Panc1 (cell line): ENCODE data around the gene CPOX. TPM values are rescaled to one million over a fixed set of nuclear protein-coding genes. Genes with fewer than 3 reads are reported as not detected.

Experiments
- ATAC-seq: fragments of 200-7000 bp; cut with Tn5 transposase; 2 replicates; pipeline ENCODE4 v1.9.1; 2020; ENCODE audit warnings: mild to moderate bottlenecking, moderate library complexity
- BruUV-seq: library from RNA; stranded (reverse); fragments of 400-500 nt; replicated peaks from 2 replicates; lab custom pipeline; 2021; lab: Mats Ljungman, UMichigan
- CTCF ChIA-PET: fragments of 300-600 bp; sonication (Branson Sonifier 250); formaldehyde crosslinking; loops from one replicate; lab custom pipeline; 2022; ENCODE audit warnings: antibody characterized with exemption; lab: Charles Lee
- POLR2A ChIA-PET: fragments of 300-600 bp; sonication (Branson Sonifier 250); formaldehyde crosslinking; loops from one replicate; lab custom pipeline; 2022; ENCODE audit warnings: antibody characterized with exemption; lab: Charles Lee
- DNase-seq: peaks from one replicate; pipeline ENCODE4 v3.0.0-alpha.2; 2010; ENCODE audit warnings: low read depth, low spot score
- H3K27ac ChIP-seq: 2 replicates; pipeline ENCODE4 v1.5.1; 2011; ENCODE audit warnings: mild to moderate bottlenecking, low read length, inconsistent platforms
- H3K27me3 ChIP-seq: fragments of 200-500 bp; sonication (Bioruptor generic); 2 replicates; pipeline ENCODE4 v1.6.0; 2014; ENCODE audit warnings: low read length, inconsistent platforms; ENCODE audit not compliant: control insufficient read depth, insufficient read depth
- H3K36me3 ChIP-seq: fragments of 200-500 bp; sonication (Bioruptor generic); 2 replicates; pipeline ENCODE4 v1.5.1; 2014; ENCODE audit warnings: inconsistent platforms, mild to moderate bottlenecking, low read length, moderate library complexity; ENCODE audit not compliant: control insufficient read depth, insufficient read depth
- H3K4me1 ChIP-seq: 2 replicates; pipeline ENCODE4 v1.5.1; 2011; ENCODE audit warnings: inconsistent platforms, mild to moderate bottlenecking, low read length, moderate library complexity; ENCODE audit not compliant: control insufficient read depth, insufficient read depth
- H3K4me3 ChIP-seq, 2 experiments: 2 replicates each; pipeline ENCODE4 v1.5.1; 2011 to 2012; ENCODE audit warnings: low read depth in 2 of 2, low read length in 2 of 2, mild to moderate bottlenecking in 2 of 2, inconsistent platforms in 1 of 2, moderate library complexity in 1 of 2
- H3K9me3 ChIP-seq: fragments of 200-500 bp; sonication (Bioruptor generic); 2 replicates; pipeline ENCODE4 v1.5.1; 2014; ENCODE audit warnings: low read depth, mild to moderate bottlenecking, inconsistent platforms, low read length, moderate library complexity; ENCODE audit not compliant: control insufficient read depth, insufficient read depth
- POLR2AphosphoS5 ChIP-seq: IDR thresholded peaks from 2 replicates; pipeline ENCODE4 v1.6.1; 2012; ENCODE audit warnings: mild to moderate bottlenecking, low read depth, low read length, moderate library complexity
- SIN3A ChIP-seq: IDR thresholded peaks from 2 replicates; pipeline ENCODE4 v1.6.1; 2012; ENCODE audit warnings: low read depth, mild to moderate bottlenecking, low read length, moderate library complexity, borderline replicate concordance; ENCODE audit not compliant: insufficient read depth
- TCF7L2 ChIP-seq: IDR thresholded peaks from 2 replicates; pipeline ENCODE4 v1.6.1; 2011; ENCODE audit warnings: mild to moderate bottlenecking, low read depth, low read length, inconsistent platforms
- in situ Hi-C: cut with HindIII; loops from 2 replicates; pipeline ENCODE4 v1.10.0; 2016; ENCODE audit warnings: low sequenced_read_pairs, low pct_unique_long_range_greater_than_20kb
- intact Hi-C: fragments of 100-400 bp; cut with micrococcal nuclease; formaldehyde crosslinking; loops from one replicate; pipeline ENCODE4 v1.10.0; 2022; ENCODE audit not compliant: unreplicated experiment
- total RNA-seq: library from RNA; stranded (reverse); gene quantifications from one replicate; pipeline ENCODE4 v1.2.1, GENCODE V29; 2021; ENCODE audit not compliant: unreplicated experiment
- TF ChIP-seq, protein P1 (sequence below), 2 experiments: IDR thresholded peaks; 2 replicates each; pipeline ENCODE4 v1.6.1; 2011 to 2012; ENCODE audit warnings: low read depth in 2 of 2, control low read depth in 1 of 2, low read length in 1 of 2, mild to moderate bottlenecking in 1 of 2, moderate library complexity in 1 of 2; ENCODE audit not compliant: insufficient read depth in 1 of 2
- TF ChIP-seq, protein P2 (sequence below): fragments of 450-650 bp; IDR thresholded peaks from 2 replicates; pipeline ENCODE4 v1.5.1; 2017; ENCODE audit warnings: mild to moderate bottlenecking

Gene CPOX
- total RNA-seq, 1 experiment from 2014 or later, result 14.7 TPM

DNA sequence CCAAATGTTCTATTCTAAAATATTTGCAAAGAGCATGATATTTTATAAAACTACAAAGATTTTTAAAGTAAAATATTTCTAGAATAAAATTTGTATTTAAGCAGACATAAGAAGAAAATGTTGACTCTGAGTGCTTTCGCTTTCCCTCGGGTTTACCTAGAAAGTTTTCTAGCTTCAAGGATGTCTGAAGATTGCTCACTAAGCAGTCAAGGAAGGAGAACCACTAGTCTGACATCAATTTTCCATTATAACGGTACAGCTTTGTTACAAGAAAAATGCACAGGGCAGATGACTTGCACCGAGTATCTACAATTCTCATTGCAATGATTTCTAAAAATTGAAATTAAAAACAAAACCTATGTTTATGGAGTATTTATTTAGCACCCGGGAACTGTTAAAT, 47.5 kb downstream of the CPOX start:
- no peaks in the 10 kb centered on the region for H3K4me1 ChIP-seq
- POLR2A ChIA-PET, result no interaction called here
- no peaks in the 10 kb centered on the region for H3K36me3 ChIP-seq

DNA sequence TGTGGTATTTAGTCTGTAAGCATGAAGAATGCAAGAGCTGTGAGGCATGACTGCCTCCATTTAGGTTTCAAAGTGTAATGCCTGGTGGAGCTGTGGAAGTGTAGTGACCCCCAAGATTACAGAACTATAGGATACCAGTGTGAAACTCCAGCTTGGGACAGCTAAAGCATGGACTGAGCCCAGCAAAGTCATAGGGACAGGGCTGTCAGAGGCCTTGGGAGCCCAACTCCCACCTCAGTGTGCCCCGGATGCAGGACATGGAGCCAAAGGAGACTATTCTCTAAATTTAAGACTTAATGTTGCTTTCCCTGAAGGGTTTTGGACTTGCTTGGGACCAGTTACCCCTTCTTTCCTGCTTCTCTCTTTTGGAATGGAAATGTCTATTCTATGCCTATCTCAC, 50.8 kb downstream of the CPOX start:
- BruUV-seq, result no TSS peak
- Histone ChIP-seq H3K27me3 (peaks cover 16% of the 10 kb centered on the region), H3K4me3 (no peak overlapping the region), H3K27ac (no peak overlapping the region), H3K9me3 (no peaks in the 10 kb centered on the region), H3K36me3 (no peaks in the 10 kb centered on the region), H3K4me1 (no peaks in the 10 kb centered on the region)
- ChIA-PET POLR2A (no interaction called here), CTCF (no interaction called here)
- DNase-seq (no peak), ATAC-seq (no peak)
- in situ Hi-C loops, result no loop called here
- TF ChIP-seq, protein P1, sequence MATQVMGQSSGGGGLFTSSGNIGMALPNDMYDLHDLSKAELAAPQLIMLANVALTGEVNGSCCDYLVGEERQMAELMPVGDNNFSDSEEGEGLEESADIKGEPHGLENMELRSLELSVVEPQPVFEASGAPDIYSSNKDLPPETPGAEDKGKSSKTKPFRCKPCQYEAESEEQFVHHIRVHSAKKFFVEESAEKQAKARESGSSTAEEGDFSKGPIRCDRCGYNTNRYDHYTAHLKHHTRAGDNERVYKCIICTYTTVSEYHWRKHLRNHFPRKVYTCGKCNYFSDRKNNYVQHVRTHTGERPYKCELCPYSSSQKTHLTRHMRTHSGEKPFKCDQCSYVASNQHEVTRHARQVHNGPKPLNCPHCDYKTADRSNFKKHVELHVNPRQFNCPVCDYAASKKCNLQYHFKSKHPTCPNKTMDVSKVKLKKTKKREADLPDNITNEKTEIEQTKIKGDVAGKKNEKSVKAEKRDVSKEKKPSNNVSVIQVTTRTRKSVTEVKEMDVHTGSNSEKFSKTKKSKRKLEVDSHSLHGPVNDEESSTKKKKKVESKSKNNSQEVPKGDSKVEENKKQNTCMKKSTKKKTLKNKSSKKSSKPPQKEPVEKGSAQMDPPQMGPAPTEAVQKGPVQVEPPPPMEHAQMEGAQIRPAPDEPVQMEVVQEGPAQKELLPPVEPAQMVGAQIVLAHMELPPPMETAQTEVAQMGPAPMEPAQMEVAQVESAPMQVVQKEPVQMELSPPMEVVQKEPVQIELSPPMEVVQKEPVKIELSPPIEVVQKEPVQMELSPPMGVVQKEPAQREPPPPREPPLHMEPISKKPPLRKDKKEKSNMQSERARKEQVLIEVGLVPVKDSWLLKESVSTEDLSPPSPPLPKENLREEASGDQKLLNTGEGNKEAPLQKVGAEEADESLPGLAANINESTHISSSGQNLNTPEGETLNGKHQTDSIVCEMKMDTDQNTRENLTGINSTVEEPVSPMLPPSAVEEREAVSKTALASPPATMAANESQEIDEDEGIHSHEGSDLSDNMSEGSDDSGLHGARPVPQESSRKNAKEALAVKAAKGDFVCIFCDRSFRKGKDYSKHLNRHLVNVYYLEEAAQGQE (IDR thresholded peaks at IDR 0.05; ENCODE audit: insufficient read depth in 1 of 2, low read depth in 2 of 2, low read length in 1 of 2), result no peak
- TF ChIP-seq, protein P2, sequence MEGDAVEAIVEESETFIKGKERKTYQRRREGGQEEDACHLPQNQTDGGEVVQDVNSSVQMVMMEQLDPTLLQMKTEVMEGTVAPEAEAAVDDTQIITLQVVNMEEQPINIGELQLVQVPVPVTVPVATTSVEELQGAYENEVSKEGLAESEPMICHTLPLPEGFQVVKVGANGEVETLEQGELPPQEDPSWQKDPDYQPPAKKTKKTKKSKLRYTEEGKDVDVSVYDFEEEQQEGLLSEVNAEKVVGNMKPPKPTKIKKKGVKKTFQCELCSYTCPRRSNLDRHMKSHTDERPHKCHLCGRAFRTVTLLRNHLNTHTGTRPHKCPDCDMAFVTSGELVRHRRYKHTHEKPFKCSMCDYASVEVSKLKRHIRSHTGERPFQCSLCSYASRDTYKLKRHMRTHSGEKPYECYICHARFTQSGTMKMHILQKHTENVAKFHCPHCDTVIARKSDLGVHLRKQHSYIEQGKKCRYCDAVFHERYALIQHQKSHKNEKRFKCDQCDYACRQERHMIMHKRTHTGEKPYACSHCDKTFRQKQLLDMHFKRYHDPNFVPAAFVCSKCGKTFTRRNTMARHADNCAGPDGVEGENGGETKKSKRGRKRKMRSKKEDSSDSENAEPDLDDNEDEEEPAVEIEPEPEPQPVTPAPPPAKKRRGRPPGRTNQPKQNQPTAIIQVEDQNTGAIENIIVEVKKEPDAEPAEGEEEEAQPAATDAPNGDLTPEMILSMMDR, result no peak
- TF ChIP-seq SIN3A, result no peak
- no peak for TF ChIP-seq TCF7L2
- TF ChIP-seq POLR2AphosphoS5, result no peak
- intact Hi-C loops, result no loop called here

More for the DNA sequence above, 47.5 kb downstream of the CPOX start:
- in situ Hi-C loops (no loop called here), intact Hi-C loops (no loop called here)
- ATAC-seq (no peak), DNase-seq (no peak)
- CTCF ChIA-PET, result no interaction called here
- Histone ChIP-seq H3K9me3 (no peaks in the 10 kb centered on the region), H3K4me3 (no peak overlapping the region), H3K27me3 (peaks cover 30% of the 10 kb centered on the region), H3K27ac (no peak overlapping the region)
- no peak for TF ChIP-seq POLR2AphosphoS5
- TF ChIP-seq, protein P2, result no peak
- TF ChIP-seq, protein P1 (IDR thresholded peaks at IDR 0.05; ENCODE audit: insufficient read depth in 1 of 2, low read depth in 2 of 2, low read length in 1 of 2), result no peak
- TF ChIP-seq SIN3A, result no peak
- no peak for TF ChIP-seq TCF7L2
- no TSS peak for BruUV-seq
